Activated naive CD4-positive, alpha-beta T cell treated with anti-CD3 and anti-CD28 coated beads, Interleukin-2, amount 50 U/mL, for 24 hours (primary cell): Measurements from ENCODE around the gene GTF2F1.
"Not testable (repeated sequence)": the region's sequence is repeated elsewhere in the genome, so short reads cannot be mapped to it uniquely, and the experiment has no call there.

ENCODE experiments used
- H3K27ac Mint-ChIP-seq: one replicate; pipeline ENCODE4 v1.8.0; 2021; ENCODE audit warnings: mild to moderate bottlenecking, mixed read lengths
- H3K27me3 Mint-ChIP-seq: one replicate; pipeline ENCODE4 v1.8.0; 2021; ENCODE audit warnings: mixed read lengths
- H3K36me3 Mint-ChIP-seq: one replicate; pipeline ENCODE4 v1.8.0; 2021; ENCODE audit warnings: mixed read lengths
- H3K4me1 Mint-ChIP-seq: one replicate; pipeline ENCODE4 v1.8.0; 2021; ENCODE audit warnings: mixed read lengths
- H3K4me3 Mint-ChIP-seq: one replicate; pipeline ENCODE4 v1.8.0; 2021; ENCODE audit warnings: mild to moderate bottlenecking, mixed read lengths
- H3K9me3 Mint-ChIP-seq: one replicate; pipeline ENCODE4 v1.8.0; 2021; ENCODE audit warnings: mixed read lengths

The GTF2F1 gene

GRCh38 chr19:6355321-6356040, 37.5 kb downstream of the GTF2F1 start:
- H3K4me3 Mint-ChIP-seq, H3K36me3 Mint-ChIP-seq, H3K9me3 Mint-ChIP-seq, H3K4me1 Mint-ChIP-seq, H3K27ac Mint-ChIP-seq, H3K27me3 Mint-ChIP-seq: not testable (repeated sequence)

DNA sequence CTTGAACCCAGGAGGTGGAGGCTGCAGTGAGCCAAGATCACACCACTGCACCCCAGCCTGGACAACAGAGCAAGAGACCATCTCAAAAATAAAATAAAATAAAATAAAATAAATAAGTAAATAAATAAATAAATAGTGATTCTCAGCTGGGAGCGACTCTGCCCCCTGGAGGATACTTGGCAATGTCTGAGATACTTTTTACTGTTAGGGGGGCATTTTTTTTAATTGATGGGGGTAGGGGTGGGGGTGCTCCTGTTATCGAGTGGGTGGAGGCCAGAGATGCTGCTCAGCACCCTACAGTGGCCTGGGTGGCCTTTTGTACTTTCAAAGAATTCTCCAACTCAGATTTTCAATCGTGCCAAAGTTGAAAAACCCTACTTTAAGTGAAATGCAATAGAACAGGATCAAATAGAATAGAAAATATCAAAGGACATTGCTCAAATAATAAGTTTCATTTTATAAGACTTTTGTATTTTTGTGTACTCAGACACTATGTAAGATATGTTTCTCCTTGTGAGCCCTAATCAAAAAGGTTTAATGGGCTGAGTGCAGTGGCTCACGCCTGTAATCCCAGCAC, 38.8 kb downstream of the GTF2F1 start:
- no peak overlapping the region for H3K4me3 Mint-ChIP-seq
- no peaks in the 10 kb centered on the region for H3K9me3 Mint-ChIP-seq
- peaks cover 5% of the 10 kb centered on the region for H3K36me3 Mint-ChIP-seq
- no peaks in the 10 kb centered on the region for H3K4me1 Mint-ChIP-seq
- H3K27ac Mint-ChIP-seq: no peak overlapping the region
- no peaks in the 10 kb centered on the region for H3K27me3 Mint-ChIP-seq

- Mint-ChIP-seq H3K9me3 (no peaks in the 10 kb centered on the region), H3K4me1 (no peaks in the 10 kb centered on the region), H3K36me3 (peaks cover 7% of the 10 kb centered on the region), H3K4me3 (no peak overlapping the region), H3K27ac (no peak overlapping the region), H3K27me3 (no peaks in the 10 kb centered on the region)
These were observed 40.4 kb downstream of the GTF2F1 start for GRCh38 chr19:6352381-6353165.

DNA sequence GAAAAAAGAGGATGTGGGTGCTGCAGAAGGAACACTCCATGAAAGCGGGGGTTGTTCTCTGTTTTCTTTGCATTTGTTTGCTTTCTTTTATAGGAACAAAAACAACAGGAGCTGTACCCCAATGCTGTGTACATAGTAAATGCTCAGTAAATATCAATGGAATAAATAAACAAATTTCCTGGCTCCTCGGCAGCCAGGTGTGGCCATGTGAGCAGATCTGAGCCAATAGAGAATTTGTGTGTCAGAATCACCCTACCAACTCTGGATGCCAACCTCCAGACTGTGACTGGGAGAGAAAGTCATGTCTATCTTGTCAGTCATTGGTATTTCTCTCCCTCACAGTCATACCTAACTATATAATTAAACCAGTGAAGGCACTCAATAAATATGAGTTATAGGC, 42.3 kb downstream of the GTF2F1 start:
- peaks cover 8% of the 10 kb centered on the region for H3K36me3 Mint-ChIP-seq
- no peaks in the 10 kb centered on the region for H3K27me3 Mint-ChIP-seq
- no peak overlapping the region for H3K27ac Mint-ChIP-seq
- H3K9me3 Mint-ChIP-seq: no peaks in the 10 kb centered on the region
- no peaks in the 10 kb centered on the region for H3K4me1 Mint-ChIP-seq
- H3K4me3 Mint-ChIP-seq: no peak overlapping the region

DNA sequence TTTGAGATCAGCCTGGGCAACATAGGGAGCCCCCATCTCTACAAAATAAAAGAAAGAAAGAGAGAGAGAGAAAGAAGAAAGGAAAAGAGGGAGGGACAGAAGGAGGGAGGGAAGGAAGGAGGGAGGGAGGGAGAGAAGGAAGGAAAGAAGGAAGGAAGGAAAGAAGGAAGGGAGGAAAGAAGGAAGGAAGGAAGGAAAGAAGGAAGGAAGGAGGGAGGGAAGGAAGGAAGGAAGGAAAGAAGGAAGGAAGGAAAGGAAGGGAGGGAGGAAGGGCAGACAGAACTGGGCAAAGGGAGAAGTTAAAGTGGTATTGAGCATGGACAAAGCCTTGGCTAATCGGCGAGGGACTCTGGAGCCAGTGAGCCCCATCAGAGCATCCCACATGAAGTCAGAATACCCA, 43.7 kb downstream of the GTF2F1 start:
- H3K9me3 Mint-ChIP-seq, H3K27ac Mint-ChIP-seq, H3K27me3 Mint-ChIP-seq, H3K4me3 Mint-ChIP-seq, H3K36me3 Mint-ChIP-seq, H3K4me1 Mint-ChIP-seq: not testable (repeated sequence)

- Mint-ChIP-seq H3K27ac (no peak overlapping the region), H3K27me3 (no peaks in the 10 kb centered on the region), H3K4me1 (peaks cover 3% of the 10 kb centered on the region), H3K9me3 (no peaks in the 10 kb centered on the region), H3K4me3 (no peak overlapping the region), H3K36me3 (peaks cover 6% of the 10 kb centered on the region)
These were observed 49.5 kb downstream of the GTF2F1 start for GRCh38 chr19:6343462-6343861.

- Mint-ChIP-seq H3K4me1 (peaks cover 3% of the 10 kb centered on the region), H3K36me3 (peaks cover 5% of the 10 kb centered on the region), H3K27ac (no peak overlapping the region), H3K4me3 (no peak overlapping the region), H3K27me3 (no peaks in the 10 kb centered on the region), H3K9me3 (no peaks in the 10 kb centered on the region)
These were observed 52.3 kb downstream of the GTF2F1 start for GRCh38 chr19:6340493-6341201.

DNA sequence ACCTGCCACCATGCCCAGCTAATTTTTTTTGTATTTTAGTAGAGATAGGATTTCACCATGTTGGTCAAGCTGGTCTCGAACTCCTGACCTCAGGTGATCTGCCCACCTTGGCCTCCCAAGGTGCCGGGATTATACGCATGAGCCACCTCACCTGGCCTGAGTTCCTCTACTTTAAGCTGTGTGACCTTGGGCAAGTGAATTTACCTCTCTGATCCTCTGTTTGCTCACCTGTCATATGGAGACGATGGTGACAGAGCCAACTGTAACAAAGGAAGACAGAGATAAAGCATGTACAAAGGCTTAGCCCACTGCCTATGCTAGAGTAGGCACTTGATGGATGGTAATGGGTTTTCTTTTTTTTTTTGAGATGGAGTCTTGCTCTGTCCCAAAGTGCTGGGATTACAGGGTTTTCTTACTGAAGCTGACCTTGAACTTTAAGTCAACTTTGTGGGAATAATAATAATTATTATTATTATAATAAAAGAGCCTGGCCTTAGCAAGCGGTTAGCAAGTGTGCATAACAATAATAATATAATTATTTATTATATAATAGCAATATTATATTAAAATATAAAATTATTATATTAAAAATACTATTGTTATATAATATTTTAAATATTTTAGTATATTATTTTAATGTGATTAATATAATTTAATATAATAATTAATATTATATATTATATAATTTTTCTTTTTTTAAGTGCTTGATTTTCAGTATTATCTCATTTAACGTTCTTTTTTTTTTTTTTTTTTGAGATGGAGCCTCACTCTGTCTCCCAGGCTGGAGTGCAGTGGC, 58.3 kb downstream of the GTF2F1 start:
- no peak overlapping the region for H3K4me3 Mint-ChIP-seq
- no peak overlapping the region for H3K27ac Mint-ChIP-seq
- H3K36me3 Mint-ChIP-seq: no peaks in the 10 kb centered on the region
- H3K27me3 Mint-ChIP-seq: no peaks in the 10 kb centered on the region
- no peaks in the 10 kb centered on the region for H3K9me3 Mint-ChIP-seq
- no peaks in the 10 kb centered on the region for H3K4me1 Mint-ChIP-seq

- Mint-ChIP-seq H3K4me3 (no peak within 1 kb of the TSS), H3K27me3 (no peaks in the 10 kb centered on the region), H3K4me1 (no peaks in the 10 kb centered on the region), H3K36me3 (no peaks in the 10 kb centered on the region), H3K27ac (no peak within 1 kb of the TSS), H3K9me3 (no peaks in the 10 kb centered on the region)
These were observed 59.5 kb downstream of the GTF2F1 start, which contains the start of gene ACER1 for GRCh38 chr19:6333439-6333838. TSS of gene ACER1 (minus strand) at chr19:6333612. CDS start at chr19:6333551, 61 bp downstream.
